ENCODE data around the gene UFD1.

DNA sequence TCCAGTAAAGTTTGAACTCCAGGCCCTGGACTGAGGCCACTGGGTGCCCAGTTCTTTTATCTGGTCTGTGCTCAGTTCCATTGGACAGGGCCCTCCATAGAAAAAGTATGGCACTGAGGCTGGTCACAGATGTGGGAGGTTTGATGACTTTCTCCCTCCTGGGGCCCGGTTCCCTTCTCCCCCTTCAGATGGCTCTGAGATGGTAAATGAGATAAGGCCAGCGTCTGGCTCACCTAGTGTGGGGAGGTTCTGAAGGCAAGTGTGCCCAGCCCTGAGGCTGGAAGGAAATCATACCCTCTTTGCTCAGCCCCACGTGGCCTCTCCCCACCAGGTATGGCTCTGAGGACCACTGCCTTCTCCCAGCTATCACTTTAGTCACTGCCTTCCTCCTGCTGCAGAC is 46.7 kb upstream of the UFD1 start:
- TF ChIP-seq ZNF274 (IDR thresholded peaks at IDR 0.05; ENCODE audit: low read depth, low read length) (no peak), SUZ12 (IDR thresholded peaks at IDR 0.05; ENCODE audit: extremely low read depth, insufficient read depth, insufficient read length) (no peak)
